DMS 273 (cell line): ENCODE results near the gene ZNF354B.
"Not testable (repeated sequence)": the region's sequence is repeated elsewhere in the genome, so short reads cannot be mapped to it uniquely, and the experiment has no call there.

Experiments
- DNase-seq: peaks from one replicate; lab custom pipeline; 2025; ENCODE audit not compliant: unreplicated experiment; lab: John Stamatoyannopoulos, UW

The ZNF354B gene

DNA sequence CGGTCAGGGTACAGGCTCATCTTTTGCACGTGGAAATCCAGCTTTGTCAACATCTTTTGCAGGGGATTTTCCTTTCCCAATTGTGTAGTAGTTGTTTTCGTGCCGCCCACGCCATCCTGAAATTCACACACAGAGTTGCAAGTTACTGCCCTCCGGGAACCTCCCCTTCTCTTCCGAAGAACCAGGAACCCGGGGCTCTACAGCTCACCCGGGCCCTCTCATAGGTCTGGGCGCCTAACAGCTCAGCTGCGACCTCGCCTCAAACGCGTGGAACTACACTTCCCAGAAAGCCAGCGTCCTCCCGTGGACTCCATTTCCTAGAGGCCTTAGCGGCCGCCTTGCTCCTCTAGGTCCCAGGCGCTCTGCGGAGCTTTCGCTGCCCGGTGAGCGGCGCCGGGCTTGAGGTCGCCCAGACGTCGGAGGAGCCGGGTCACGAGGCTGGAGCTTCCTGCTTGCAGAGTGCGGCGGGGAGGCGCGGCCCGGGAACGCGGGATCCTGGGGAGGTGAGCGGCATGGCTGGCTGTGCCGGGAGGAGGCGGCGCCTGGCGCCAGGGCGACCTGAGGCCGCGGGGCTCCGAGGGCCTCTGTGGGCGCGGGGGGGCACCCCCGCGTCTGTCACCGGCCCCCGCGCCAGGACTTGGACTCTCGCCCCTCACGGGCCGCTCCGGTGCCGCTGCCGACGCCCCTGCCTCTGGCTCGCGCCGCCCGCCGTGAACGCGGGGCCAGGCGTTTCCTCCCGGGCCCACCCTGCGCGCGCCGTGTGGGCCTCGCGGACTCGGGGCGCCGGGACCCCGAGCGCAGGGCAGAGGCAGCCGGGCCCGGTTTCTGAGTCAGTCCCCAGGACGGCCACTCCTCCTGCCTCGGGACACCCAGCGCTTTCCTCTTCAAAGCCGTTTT is at the start of gene ZNF354B:
TSS of gene ZNF354B (plus strand) at position 329 of the 897 bp plus-strand sequence. CDS start 1,095 bp downstream, outside the sequence.
- peak; percentile 97 for DNase-seq

DNA sequence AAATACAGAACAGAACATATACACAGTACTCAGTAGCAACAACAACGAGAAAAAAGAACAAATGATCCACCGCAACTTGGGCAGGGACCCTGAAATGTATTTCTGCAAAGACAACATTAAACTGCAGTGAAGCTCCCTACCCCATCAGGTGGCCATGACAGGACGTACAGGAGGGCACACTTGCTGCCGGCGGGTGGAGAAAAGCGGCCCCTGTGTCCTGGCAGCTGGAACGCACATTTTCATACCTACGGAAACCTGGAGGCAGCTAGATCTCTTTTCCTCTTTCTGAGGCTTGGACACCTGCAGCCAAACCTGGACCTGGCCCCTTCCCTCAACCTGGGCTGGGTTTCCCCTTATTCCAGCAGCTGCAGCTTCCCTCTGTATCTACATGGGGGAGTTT is 42.2 kb upstream of the ZNF354B start:
- no peak for DNase-seq

DNA sequence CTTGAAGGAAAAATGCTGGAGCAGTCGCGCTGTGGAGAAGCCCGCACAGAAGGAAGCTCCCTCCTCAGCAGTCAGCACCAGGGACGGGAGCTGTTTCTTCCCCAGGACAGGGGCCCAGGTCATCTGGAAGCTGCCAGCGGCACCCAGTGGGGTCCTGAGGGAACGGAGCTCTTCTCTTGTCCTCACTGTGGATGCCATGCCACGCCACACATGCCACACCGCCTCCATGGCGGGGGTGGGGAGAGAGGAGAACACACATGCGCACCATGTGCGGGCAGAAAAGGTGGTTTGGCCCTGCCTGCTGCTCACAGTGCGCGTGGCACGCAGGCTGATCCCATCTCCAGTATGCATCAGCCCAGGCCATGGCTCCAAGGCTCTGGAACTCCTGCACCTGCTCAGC is 41.7 kb upstream of the ZNF354B start:
- DNase-seq = no peak

GRCh38 chr5:178820001-178820400 is 39.8 kb upstream of the ZNF354B start:
- no peak for DNase-seq

DNA sequence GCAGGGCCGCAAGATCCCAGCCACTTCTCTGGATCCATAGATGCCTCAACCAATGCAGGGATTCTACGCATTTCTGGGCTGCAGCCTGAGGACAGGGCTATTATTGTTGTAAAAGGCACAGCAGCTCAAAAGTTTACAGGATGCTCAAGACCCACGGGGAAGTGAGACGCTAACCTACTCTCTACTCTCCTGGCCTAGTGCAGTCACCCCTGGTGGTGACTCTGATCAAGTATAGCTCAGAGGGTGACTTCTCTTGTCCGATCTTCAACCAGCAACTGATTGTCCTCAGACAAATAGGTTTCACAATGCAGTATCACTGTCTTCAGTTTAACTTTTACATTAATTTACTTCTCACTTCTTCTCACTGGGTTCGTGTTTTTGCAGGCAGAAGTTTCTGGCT is 34.3 kb upstream of the ZNF354B start:
- DNase-seq = no peak

GRCh38 chr5:178826216-178826615 is 33.5 kb upstream of the ZNF354B start:
- DNase-seq = no peak

GRCh38 chr5:178827636-178828035 is 32.1 kb upstream of the ZNF354B start:
- DNase-seq = no peak

GRCh38 chr5:178831049-178831448 is 28.7 kb upstream of the ZNF354B start:
- DNase-seq = no peak

DNA sequence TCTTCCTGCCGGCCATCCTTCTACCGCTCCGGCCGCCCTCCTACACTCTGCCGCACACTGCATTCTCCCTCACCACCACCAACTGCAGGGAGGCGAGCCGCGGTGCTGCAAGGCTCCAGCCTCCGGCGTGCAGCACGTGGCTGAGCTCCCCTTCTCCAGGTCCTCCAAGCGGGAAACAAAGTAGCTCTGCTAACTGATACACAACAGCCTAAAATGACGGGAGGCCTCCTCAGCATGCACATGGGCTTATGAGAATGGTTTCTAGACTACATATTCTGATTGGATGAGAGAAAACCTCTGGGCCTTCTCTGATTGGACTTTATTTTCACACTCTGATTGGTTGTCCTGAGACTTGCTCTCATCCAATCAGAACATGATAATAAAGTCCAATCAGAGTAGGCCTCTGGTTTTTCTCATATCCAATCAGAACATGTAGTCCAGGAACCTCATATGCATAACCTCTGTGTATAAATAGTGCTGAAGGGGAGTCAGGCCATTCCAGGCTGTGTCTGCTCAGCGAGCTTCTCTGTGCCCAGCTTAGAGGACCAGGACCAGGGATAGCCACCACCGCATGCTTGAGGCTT is 27.0 kb upstream of the ZNF354B start:
- no peak for DNase-seq

GRCh38 chr5:178836628-178837027 is 23.1 kb upstream of the ZNF354B start:
- no peak for DNase-seq

DNA sequence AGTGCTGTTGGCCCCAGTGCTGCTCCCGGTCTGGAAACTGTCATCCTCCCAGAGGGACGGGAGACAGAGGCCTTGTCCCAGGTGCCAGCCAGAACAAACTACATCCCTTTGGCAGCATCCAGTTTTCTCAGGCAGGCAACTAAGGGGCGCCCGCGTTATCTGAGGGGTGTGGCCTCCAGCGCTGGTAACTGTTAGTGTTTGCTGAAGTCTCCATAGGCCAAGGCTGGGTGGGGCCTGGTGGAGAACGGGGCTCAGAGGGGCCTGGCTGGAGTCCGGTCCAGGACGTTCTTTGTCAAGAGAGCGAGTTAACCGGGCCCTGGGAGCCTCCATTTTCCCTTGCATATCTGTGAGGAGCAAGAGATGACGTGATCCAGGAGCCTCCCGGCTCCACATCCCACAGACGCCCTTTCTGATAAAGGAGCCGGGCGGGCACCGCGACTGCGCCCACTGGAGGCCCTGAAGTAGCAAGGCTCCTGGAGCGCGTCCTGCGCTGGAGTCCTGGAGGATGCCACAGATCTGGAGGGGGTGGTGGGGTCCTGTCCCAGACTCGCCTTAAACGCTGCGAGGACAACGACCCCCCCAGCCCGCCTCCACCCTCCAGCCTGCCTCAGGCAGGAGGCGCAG is 20.9 kb upstream of the ZNF354B start:
- DNase-seq = not testable (repeated sequence)

DNA sequence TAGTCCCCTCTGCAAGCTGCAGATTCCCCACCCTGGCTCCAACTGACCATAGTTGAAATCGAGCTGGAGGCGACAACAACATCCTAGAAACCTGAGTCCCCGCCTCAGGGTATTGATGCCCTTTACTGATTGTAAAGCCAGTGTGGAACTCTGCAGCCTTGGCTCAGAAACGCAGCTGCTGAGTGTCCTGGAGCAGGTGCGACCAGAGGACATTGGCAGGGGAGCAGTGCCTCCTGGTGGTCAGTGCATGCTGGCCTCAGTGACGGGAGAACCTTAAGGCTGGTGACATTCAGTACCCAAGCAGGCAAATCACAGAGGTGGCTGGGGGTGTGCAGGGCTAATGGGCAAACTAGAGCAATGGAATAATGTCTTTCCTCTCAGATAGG is 20.4 kb upstream of the ZNF354B start:
- DNase-seq = peak; percentile 63

DNA sequence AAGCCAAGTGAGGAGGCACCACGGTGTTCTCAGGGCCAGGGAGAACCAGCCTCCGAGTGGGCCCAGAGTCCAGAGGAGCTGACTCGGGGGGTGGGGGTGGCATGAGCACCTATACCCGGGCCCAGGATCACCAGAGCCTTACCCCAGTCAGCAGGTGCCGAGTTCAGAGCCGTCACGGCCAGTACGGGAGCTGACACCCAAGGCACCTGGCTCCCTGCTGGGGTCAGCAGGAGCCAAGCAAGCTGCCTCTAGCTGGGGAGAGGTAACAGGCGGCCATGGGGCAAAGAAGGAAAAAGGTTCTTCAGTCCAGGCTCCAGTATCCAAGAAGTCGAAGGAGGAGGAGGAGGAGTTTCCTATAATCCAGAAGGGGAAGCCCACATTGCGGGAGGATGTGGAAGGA is 19.4 kb upstream of the ZNF354B start:
- DNase-seq = not testable (repeated sequence)

DNA sequence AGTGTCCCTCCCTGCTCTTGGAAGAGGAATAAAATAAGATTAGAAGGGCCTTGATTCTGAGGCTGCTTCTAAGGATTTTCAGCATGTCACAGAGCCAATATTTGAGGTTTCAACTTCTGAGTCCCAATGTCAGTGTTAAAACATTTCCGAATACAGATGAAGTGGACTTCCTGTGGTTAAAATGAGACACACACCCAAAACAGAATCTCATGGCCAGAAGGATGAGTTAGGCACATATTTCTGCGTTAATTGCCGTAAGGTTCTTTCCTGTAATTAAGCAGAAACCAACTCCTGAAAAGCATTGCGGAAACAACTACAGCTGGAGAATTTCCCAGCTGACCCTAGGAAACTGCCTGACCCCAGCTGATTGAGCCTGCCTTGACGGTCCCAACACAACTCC is 10.4 kb upstream of the ZNF354B start:
- no peak for DNase-seq

GRCh38 chr5:178851951-178852350 is 7.8 kb upstream of the ZNF354B start:
- DNase-seq = no peak

DNA sequence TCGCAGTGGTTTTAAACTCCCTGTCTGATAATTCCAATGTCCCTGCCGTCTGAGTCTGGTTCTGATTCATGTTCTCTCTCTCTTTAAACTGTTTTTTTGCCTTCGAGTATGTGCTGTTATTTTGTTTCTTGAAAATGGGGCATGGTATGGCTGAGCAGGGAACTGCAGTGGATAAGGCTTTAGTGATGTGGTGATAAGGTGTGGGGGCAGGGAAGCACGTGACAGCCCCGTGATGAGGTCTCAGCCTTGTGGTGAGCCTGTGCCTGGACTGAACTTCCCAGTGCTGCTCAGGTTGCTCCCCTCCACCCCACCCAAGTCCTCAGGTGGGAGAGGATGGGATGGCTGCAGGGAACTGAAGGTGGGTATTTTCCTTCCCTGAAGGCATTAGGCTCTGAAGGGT is 5.5 kb upstream of the ZNF354B start:
- DNase-seq = no peak

DNA sequence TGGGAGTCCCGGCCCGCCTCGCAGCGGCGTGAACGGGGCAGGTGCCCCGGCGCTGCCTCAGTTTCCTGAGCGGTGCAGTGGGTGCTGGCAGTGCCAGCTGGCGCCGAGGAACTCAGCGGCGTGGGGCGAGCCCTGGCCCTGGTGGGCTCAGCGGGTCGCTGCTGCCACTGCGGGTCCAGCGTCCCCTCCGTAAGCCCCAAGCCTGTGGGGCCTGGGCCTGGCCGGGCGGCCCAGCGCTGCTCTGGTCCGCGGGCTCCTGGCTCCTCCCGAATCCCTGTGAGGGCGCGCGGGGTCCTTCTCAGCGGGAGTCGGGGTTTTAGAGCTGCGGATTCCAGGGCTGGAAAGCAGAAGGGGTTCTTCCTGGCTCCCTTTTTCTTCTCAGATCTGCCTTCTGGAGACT is 862 bp downstream of the ZNF354B start:
- not testable (repeated sequence) for DNase-seq

GRCh38 chr5:178861627-178862026 is 1.9 kb downstream of the ZNF354B start:
- no peak for DNase-seq

DNA sequence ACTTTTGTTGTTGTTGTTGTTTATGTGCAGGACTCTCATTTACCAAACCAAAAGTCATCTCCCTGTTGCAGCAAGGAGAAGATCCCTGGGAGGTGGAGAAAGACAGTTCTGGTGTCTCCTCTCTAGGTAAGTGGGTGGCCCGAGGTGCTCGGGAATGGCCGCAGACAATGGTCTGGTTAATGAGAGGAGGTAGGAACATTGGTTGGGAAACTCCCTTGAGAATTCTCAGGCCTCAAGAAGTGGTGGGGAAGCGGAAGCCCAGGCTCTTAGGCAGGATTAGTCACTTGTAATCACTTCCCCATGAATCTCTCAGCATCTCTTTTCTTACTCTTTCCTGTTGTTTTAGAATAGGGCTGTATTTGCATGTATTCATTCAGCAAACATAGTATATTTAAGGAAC is 7.2 kb downstream of the ZNF354B start:
- DNase-seq = no peak

DNA sequence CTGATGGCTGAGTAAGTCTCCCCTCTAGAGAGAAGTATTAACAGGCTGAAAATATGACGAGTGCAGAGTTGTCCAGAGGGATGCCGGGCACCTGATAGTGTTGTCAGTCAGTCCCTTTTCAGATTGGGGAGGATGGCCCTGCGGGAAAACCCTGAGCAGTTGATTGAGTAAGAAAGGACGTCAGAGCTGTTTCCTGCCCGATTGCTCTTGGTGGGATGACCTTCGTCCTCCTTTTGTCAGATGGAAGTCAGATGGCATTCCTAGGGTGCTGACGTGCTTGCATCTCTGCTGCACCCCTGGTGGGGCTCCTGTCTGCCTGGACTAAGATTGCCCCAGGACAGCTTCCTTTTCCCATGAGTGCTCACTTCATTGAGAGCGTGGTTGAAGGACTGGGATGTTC is 9.8 kb downstream of the ZNF354B start:
- no peak for DNase-seq

DNA sequence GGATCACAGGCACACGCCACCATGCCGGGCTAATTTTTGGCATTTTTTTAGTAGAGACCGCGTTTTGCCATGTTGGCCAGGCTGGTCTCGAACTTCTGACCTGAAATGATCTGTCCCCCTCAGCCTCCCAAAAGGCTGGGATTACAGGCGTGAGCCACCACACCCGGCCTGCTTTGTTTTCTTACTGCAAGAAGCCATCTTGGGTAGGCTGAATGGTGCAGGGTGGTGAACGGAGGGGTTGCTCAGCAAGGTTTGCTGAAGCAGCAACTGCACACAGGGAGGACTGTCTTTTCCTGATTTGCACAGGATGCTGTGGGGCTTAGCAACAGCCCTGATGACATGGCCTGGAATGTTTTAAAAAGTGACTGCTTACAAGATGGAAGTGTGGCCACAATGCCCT is 10.7 kb downstream of the ZNF354B start:
- DNase-seq = no peak

DNA sequence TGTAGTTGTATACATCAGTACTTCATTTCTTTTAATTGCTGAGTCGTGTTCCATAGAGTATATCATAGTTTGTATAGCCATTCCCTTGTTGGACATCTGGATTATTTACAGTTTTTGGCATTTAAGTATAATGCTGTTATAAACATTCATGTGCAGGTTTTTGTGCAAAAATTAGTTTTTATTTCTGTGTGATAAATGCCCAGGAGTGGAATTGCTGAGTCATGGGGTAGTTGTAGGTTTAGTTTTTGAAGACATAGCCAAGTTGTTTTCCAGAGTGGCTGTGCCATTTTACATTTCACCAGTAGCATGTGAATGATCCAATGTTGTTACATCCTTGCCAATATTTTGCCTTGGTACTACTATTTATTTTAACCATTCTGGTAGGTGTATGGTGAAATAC is 12.5 kb downstream of the ZNF354B start:
- no peak for DNase-seq
